HG02852 (cell line): ENCODE data around the gene SCGB1A1.
"Not testable (repeated sequence)": the region's sequence is repeated elsewhere in the genome, so short reads cannot be mapped to it uniquely, and the experiment has no call there.

Source experiments
- ATAC-seq: cut with Tn5 transposase; IDR thresholded peaks from one replicate; pipeline ENCODE4 v1.9.1; 2021; ENCODE audit warnings: mild to moderate bottlenecking, moderate library complexity; ENCODE audit not compliant: unreplicated experiment

The SCGB1A1 gene

GRCh38 chr11:62446091-62446490, 27.3 kb downstream of the SCGB1A1 start:
- no peak for ATAC-seq

- ATAC-seq, result no peak
These were observed 30.6 kb downstream of the SCGB1A1 start for GRCh38 chr11:62449451-62449851.

- ATAC-seq, result not testable (repeated sequence)
These were observed 31.1 kb downstream of the SCGB1A1 start for GRCh38 chr11:62449912-62450311.

- no peak for ATAC-seq
These were observed 31.9 kb downstream of the SCGB1A1 start for GRCh38 chr11:62450543-62451240.

GRCh38 chr11:62451241-62451621, 32.4 kb downstream of the SCGB1A1 start:
- ATAC-seq, result no peak

- ATAC-seq, result no peak
These were observed 33.4 kb downstream of the SCGB1A1 start for GRCh38 chr11:62452261-62452660.

GRCh38 chr11:62452839-62453468, 34.1 kb downstream of the SCGB1A1 start:
- ATAC-seq, result no peak

GRCh38 chr11:62456630-62457029, 37.8 kb downstream of the SCGB1A1 start:
- ATAC-seq, result no peak

GRCh38 chr11:62457478-62457877, 38.6 kb downstream of the SCGB1A1 start:
- ATAC-seq, result no peak

GRCh38 chr11:62458212-62459002, 39.6 kb downstream of the SCGB1A1 start:
- no peak for ATAC-seq

GRCh38 chr11:62459080-62459479, 40.2 kb downstream of the SCGB1A1 start:
- ATAC-seq, result no peak

GRCh38 chr11:62461740-62462507, 43.1 kb downstream of the SCGB1A1 start:
- no peak for ATAC-seq

- ATAC-seq, result no peak
These were observed 43.7 kb downstream of the SCGB1A1 start for GRCh38 chr11:62462508-62462892.

- ATAC-seq, result no peak
These were observed 44.3 kb downstream of the SCGB1A1 start for GRCh38 chr11:62463121-62463542.

GRCh38 chr11:62464655-62465054, 45.8 kb downstream of the SCGB1A1 start:
- peak; percentile 48 for ATAC-seq

GRCh38 chr11:62466444-62466843, 47.6 kb downstream of the SCGB1A1 start:
- no peak for ATAC-seq

- ATAC-seq, result no peak
These were observed 49.7 kb downstream of the SCGB1A1 start for GRCh38 chr11:62468577-62468976.

- no peak for ATAC-seq
These were observed 52.8 kb downstream of the SCGB1A1 start for GRCh38 chr11:62471603-62472002.

GRCh38 chr11:62472063-62472884, 53.4 kb downstream of the SCGB1A1 start:
- ATAC-seq, result no peak
